Testis (tissue), 3 donors: ENCODE data around the gene LRRFIP1. TPM values are rescaled to one million over a fixed set of nuclear protein-coding genes. Genes with fewer than 3 reads are reported as not detected.

Experiments
- DNase-seq: peaks from one replicate; pipeline ENCODE4 v3.0.0-alpha.2; 2019
- H3K27ac ChIP-seq, 2 donors: fragments of 200-600 bp; sonication (generic); one replicate each; pipeline ENCODE4 v1.5.1; 2019
- H3K27me3 ChIP-seq: fragments of 200-600 bp; sonication (generic); one replicate; pipeline ENCODE4 v1.5.1; 2019
- H3K36me3 ChIP-seq: fragments of 200-600 bp; sonication (generic); one replicate; pipeline ENCODE4 v1.5.1; 2017; ENCODE audit warnings: low read depth; ENCODE audit errors: missing control alignments
- H3K4me1 ChIP-seq: fragments of 200-600 bp; sonication (generic); one replicate; pipeline ENCODE4 v1.5.1; 2019
- H3K4me3 ChIP-seq, 2 donors: fragments of 200-600 bp; sonication (generic); one replicate each; pipeline ENCODE4 v1.5.1; 2017 to 2019
- H3K9me3 ChIP-seq: fragments of 200-600 bp; sonication (generic); one replicate; pipeline ENCODE4 v1.5.1; 2017
- CTCF ChIP-seq, 3 experiments: fragments of 450-650 bp in 2 of 3; fragments of 200-600 bp in 1 of 3; sonication (generic) in 1 of 3; IDR thresholded peaks; one replicate each; pipeline ENCODE4 v1.5.1; 2016 to 2019; ENCODE audit warnings: antibody characterized with exemption in 3 of 3, mild to moderate bottlenecking in 2 of 3, moderate library complexity in 1 of 3
- POLR2A ChIP-seq: fragments of 450-650 bp; IDR thresholded peaks from one replicate; pipeline ENCODE4 v1.6.1; 2017; ENCODE audit warnings: antibody characterized with exemption, mild to moderate bottlenecking, moderate library complexity
- whole genome bisulfite sequencing, 2 donors: methylation state at CpG; one replicate each; pipeline ENCODE4 v1.1.5; 2018; 5-methylcytosine and 5-hydroxymethylcytosine counted together
- intact Hi-C: fragments of 100-400 bp; cut with DNase I; formaldehyde crosslinking; loops from one replicate; pipeline ENCODE4 v1.15.1; 2023; ENCODE audit warnings: low total_unique reads
- polyA plus RNA-seq: library from polyadenylated mRNA; stranded (reverse); fragments of 350-450 nt; fragmentation: Illumina TruSeq; extraction: RNeasy Lipid Tissue Mini Kit (QIAGEN cat#74804); gene quantifications from one replicate; pipeline ENCODE4 v1.2.3, GENCODE V29; 2014; ENCODE audit warnings: low read depth, low replicate concordance; ENCODE audit not compliant: insufficient read depth
- total RNA-seq, 2 donors: library from RNA; depleted of rRNA; stranded (reverse); fragments of >200 nt; gene quantifications; one replicate each; pipeline ENCODE4 v1.2.3, GENCODE V29; 2016

Gene LRRFIP1
- total and polyA plus RNA-seq, 3 donors from 2014 or later: 17.4 to 33.5 (median 25.5) TPM

DNA sequence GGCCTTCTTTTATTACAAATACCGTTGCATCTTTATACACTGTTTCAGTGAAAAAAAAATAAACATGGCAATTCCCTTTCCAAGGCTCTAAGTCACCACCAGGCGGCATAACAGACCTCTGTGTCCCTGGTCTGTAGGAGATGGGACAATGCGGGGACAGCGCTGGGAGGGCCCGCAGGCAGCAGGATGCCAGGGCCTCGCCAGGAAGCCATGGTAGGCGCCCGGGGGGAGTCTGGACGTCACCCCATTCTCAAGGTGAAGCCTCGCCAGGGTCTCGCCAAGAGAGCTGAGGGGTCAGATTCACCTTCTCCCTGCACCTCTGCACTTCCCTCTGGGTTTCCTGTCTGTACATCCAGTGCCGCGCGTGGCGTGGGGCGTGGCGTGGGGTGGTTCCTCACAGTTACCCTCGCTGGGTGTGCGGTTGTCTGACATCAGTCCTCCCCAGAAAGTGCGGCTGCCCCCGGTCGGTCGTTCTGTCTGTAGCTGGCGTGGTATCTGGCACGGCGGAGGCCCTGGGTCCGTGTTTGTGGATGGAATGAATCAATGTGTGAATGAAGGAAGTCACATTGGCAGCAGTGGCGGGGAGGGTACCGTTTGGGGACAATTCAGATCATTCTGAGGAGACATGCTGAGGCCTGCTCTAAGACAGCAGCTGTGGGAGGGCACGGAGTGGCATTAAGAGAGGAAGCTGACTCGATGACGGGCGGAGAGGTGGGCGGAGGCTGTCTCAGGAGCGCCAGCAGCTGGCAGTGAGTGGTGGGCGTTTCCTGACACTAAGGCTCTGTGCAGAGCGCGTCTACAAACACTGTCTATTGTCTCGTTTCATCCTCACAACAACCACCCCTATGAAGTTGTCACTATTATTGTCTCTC lies 46.0 kb downstream of the LRRFIP1 start:
- Histone ChIP-seq H3K4me1 (peaks cover 19% of the 10 kb centered on the region), H3K4me3 (no peak overlapping the region), H3K27me3 (no peaks in the 10 kb centered on the region), H3K36me3 (no peaks in the 10 kb centered on the region), H3K27ac (no peak overlapping the region), H3K9me3 (no peaks in the 10 kb centered on the region)
- DNase-seq: peak; percentile 66
- intact Hi-C loops: loop anchor here (10.0 kb wide), 1 partner anchor 71 kb away; no protein-coding TSS in a partner anchor
- peak; percentile 52 to 57 (median 54) for TF ChIP-seq CTCF (IDR thresholded peaks at IDR 0.05)
- TF ChIP-seq POLR2A: no peak
- 50 to 53% methylated on average over 32 to 39 of the region's 39 CpGs for WGBS, 2 donors

- TF ChIP-seq CTCF (IDR thresholded peaks at IDR 0.05): peak in 1 of 3 experiments; percentile 18
- no peak for TF ChIP-seq POLR2A
- Histone ChIP-seq H3K9me3 (no peaks in the 10 kb centered on the region), H3K4me3 (no peak overlapping the region), H3K27ac (peak overlapping the region in 1 of 2 donors; percentile 42), H3K4me1 (peaks cover 19% of the 10 kb centered on the region), H3K36me3 (no peaks in the 10 kb centered on the region), H3K27me3 (no peaks in the 10 kb centered on the region)
- DNase-seq: peak; percentile 85
- intact Hi-C loops: loop anchor here (10.0 kb wide), 1 partner anchor 70 kb away; no protein-coding TSS in a partner anchor
- WGBS, 2 donors: 27 to 40% methylated on average over 17 of the region's 17 CpGs
Measured at GRCh38 chr2:237674731-237675276, 47.4 kb downstream of the LRRFIP1 start.

DNA sequence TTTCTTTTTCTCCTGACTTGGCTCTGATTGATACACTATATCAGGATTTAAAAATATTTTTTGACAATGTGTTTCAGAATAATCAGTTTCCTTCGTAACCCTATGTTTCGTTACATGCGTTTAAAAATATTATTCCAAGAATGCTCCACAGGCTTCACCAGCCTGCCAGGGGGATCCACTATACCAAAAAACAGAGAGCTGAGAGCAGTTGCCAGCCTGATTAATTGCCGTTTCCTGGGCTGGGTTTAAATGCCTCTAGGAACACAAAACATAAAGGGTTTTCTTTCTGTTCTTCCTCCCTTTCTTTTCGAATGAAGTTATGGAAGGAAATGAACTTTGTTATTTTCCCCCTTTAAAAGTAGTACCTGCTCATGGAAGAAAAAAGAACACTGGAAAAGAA lies 47.9 kb downstream of the LRRFIP1 start:
- Histone ChIP-seq H3K27ac (peak overlapping the region in 1 of 2 donors; percentile 42), H3K4me1 (peaks cover 14% of the 10 kb centered on the region), H3K36me3 (no peaks in the 10 kb centered on the region), H3K27me3 (no peaks in the 10 kb centered on the region), H3K4me3 (no peak overlapping the region), H3K9me3 (no peaks in the 10 kb centered on the region)
- intact Hi-C loops: loop anchor here (10.0 kb wide), 1 partner anchor 69 kb away; no protein-coding TSS in a partner anchor
- TF ChIP-seq POLR2A (no peak), CTCF (IDR thresholded peaks at IDR 0.05) (no peak)
- 57 to 66% methylated on average over 5 of the region's 5 CpGs for WGBS, 2 donors
- no peak for DNase-seq

- no peak overlapping the region for H3K27ac ChIP-seq
- WGBS, 2 donors: 94 to 95% methylated on average over 8 of the region's 8 CpGs
- intact Hi-C loops: no loop called here
Measured at GRCh38 chr2:237680702-237681478, 53.5 kb downstream of the LRRFIP1 start.

More at GRCh38 chr2:237680702-237681478, 53.5 kb downstream of the LRRFIP1 start:
- TF ChIP-seq POLR2A (no peak), CTCF (IDR thresholded peaks at IDR 0.05) (no peak)
- H3K9me3 ChIP-seq: no peaks in the 10 kb centered on the region
- no peak for DNase-seq
- no peaks in the 10 kb centered on the region for H3K27me3 ChIP-seq
- no peaks in the 10 kb centered on the region for H3K36me3 ChIP-seq
- no peak overlapping the region for H3K4me3 ChIP-seq
- H3K4me1 ChIP-seq: no peaks in the 10 kb centered on the region
